GM23248 (cell line): ENCODE data around the gene CLCN6.

ENCODE experiments used
- EZH2 ChIP-seq: fragments of 200-600 bp; sonication (generic); IDR thresholded peaks from 2 replicates; pipeline ENCODE4 v1.6.1; 2018; ENCODE audit warnings: antibody characterized with exemption, mild to moderate bottlenecking; ENCODE audit not compliant: insufficient read depth, poor library complexity, severe bottlenecking
- EZH2phosphoT487 ChIP-seq: fragments of 200-600 bp; sonication (generic); IDR thresholded peaks from 2 replicates; pipeline ENCODE4 v1.6.1; 2018; ENCODE audit warnings: antibody characterized with exemption, moderate library complexity, mild to moderate bottlenecking, low read depth; ENCODE audit not compliant: insufficient read depth

- TF ChIP-seq EZH2 = no peak
- no peak for TF ChIP-seq EZH2phosphoT487
Observed at GRCh38 chr1:11833900-11834299, 27.9 kb downstream of the CLCN6 start.
